BJ (cell line): Measurements from ENCODE around the gene STIM1. TPM values are rescaled to one million over a fixed set of nuclear protein-coding genes. Genes with fewer than 3 reads are reported as not detected.
"Not testable (repeated sequence)": the region's sequence is repeated elsewhere in the genome, so short reads cannot be mapped to it uniquely, and the experiment has no call there.

Source experiments
- CTCF ChIA-PET: fragments of 350-600 bp; formaldehyde crosslinking; extraction: SDS; loops from one replicate; lab custom pipeline; 2021; ENCODE audit warnings: antibody characterized with exemption, inconsistent platforms; lab: Yijun Ruan, JAX
- POLR2A ChIA-PET: fragments of 300-600 bp; sonication (Branson Sonifier 250); formaldehyde crosslinking; extraction: SDS; loops from one replicate; lab custom pipeline; 2021; ENCODE audit warnings: antibody characterized with exemption; lab: Charles Lee
- DNase-seq: peaks from one replicate; pipeline ENCODE4 v3.0.0-alpha.2; 2011; ENCODE audit warnings: low read depth
- H3K27me3 ChIP-seq: 2 replicates; pipeline ENCODE4 v1.6.0; 2011; ENCODE audit warnings: low read length; ENCODE audit not compliant: control insufficient read depth, insufficient read depth
- H3K36me3 ChIP-seq: 2 replicates; pipeline ENCODE4 v1.5.1; 2011; ENCODE audit warnings: low read length; ENCODE audit not compliant: control insufficient read depth, insufficient read depth
- H3K4me3 ChIP-seq: 2 replicates; pipeline ENCODE4 v1.5.1; 2011; ENCODE audit warnings: low read depth, mild to moderate bottlenecking, control low read depth, low read length
- polyA plus RNA-seq: library from polyadenylated mRNA; depleted of rRNA; stranded (reverse); fragments of >200 nt; gene quantifications from 2 replicates; pipeline ENCODE4 v1.2.3, GENCODE V29; 2011; rRNA removed
- small RNA-seq: library from RNA; depleted of rRNA; stranded (forward); fragments of <200 nt; gene quantifications from one replicate; pipeline ENCODE3, GENCODE V24; 2012; ENCODE audit warnings: low replicate concordance, low read depth; ENCODE audit not compliant: insufficient read length
- TF ChIP-seq, protein P1 (sequence below): IDR thresholded peaks from 2 replicates; pipeline ENCODE4 v1.5.1; 2011; ENCODE audit warnings: low read depth, mild to moderate bottlenecking, control low read depth, inconsistent platforms, low read length, moderate library complexity; ENCODE audit not compliant: insufficient read depth

Gene STIM1
- polyA plus RNA-seq, 1 experiment, result 54.6 TPM

- POLR2A ChIA-PET, result no interaction called here
- H3K4me3 ChIP-seq, result no peak overlapping the region
- no peak for DNase-seq
- CTCF ChIA-PET, result no interaction called here
- H3K27me3 ChIP-seq, result no peaks in the 10 kb centered on the region
- H3K36me3 ChIP-seq, result peaks cover 3% of the 10 kb centered on the region; the same call in 1 of the 2 replicates
- TF ChIP-seq, protein P1, sequence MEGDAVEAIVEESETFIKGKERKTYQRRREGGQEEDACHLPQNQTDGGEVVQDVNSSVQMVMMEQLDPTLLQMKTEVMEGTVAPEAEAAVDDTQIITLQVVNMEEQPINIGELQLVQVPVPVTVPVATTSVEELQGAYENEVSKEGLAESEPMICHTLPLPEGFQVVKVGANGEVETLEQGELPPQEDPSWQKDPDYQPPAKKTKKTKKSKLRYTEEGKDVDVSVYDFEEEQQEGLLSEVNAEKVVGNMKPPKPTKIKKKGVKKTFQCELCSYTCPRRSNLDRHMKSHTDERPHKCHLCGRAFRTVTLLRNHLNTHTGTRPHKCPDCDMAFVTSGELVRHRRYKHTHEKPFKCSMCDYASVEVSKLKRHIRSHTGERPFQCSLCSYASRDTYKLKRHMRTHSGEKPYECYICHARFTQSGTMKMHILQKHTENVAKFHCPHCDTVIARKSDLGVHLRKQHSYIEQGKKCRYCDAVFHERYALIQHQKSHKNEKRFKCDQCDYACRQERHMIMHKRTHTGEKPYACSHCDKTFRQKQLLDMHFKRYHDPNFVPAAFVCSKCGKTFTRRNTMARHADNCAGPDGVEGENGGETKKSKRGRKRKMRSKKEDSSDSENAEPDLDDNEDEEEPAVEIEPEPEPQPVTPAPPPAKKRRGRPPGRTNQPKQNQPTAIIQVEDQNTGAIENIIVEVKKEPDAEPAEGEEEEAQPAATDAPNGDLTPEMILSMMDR, result no peak
These were observed 271.9 kb downstream of the STIM1 start for GRCh38 chr11:4127357-4127756.

DNA sequence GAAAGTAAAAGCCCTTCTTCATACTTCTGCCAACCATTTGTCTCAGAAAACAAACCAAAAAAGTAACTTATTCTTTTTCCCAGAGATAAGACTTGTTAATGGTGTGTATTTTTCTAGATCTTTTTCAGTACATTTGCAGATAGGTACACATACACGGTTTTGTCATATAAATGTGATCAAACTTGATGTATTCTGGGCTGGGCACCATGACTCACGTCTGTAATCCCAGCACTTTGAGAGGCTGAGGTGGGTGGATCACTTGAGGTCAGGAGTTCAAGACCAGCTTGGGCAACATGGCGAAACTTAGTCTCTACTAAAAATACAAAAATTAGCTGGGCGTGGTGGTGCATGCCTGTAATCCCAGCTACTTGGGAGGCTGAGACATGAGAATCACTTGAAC lies 274.8 kb downstream of the STIM1 start:
- H3K4me3 ChIP-seq, DNase-seq, H3K36me3 ChIP-seq, CTCF ChIA-PET, H3K27me3 ChIP-seq, POLR2A ChIA-PET: not testable (repeated sequence)

DNA sequence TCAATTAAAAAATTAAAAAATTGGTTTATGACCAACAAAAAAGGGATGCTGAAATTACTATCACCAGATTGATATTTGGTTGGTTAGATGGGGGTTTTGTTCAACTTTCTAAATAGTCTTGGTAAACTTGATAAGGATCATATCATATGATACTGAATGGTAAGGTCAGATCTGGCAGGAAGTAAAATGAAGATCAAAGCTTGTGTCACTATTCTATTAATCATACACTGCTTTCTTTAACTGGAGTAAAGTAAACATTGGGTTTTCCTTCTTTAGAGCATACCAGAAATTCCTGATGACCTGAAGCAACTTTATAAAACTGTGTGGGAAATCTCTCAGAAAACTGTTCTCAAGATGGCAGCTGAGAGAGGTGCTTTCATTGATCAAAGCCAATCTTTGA lies 279.3 kb downstream of the STIM1 start:
- ChIA-PET CTCF (interaction anchor here (0.7 to 1.2 kb wide), 2 partner anchors 53 to 281 kb away, joined by 3 read pairs; no protein-coding TSS in a partner anchor), POLR2A (no interaction called here)
- no peaks in the 10 kb centered on the region for H3K27me3 ChIP-seq
- DNase-seq, result peak; percentile 37
- H3K36me3 ChIP-seq, result peaks cover 2% of the 10 kb centered on the region
- H3K4me3 ChIP-seq, result no peak overlapping the region
- TF ChIP-seq, protein P1, result no peak

DNA sequence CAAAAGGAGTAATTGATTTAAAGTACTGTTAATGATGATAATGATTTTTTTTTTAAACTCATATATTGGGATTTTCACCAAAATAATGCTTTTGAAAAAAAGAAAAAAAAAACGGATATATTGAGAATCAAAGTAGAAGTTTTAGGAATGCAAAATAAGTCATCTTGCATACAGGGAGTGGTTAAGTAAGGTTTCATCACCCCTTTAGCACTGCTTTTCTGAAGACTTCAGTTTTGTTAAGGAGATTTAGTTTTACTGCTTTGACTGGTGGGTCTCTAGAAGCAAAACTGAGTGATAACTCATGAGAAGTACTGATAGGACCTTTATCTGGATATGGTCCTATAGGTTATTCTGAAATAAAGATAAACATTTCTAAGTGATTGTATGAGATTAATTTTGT lies 283.0 kb downstream of the STIM1 start:
- TF ChIP-seq, protein P1, result no peak
- no peak for DNase-seq
- ChIA-PET POLR2A (no interaction called here), CTCF (no interaction called here)
- no peaks in the 10 kb centered on the region for H3K27me3 ChIP-seq
- peaks cover 2% of the 10 kb centered on the region for H3K36me3 ChIP-seq
- H3K4me3 ChIP-seq, result no peak overlapping the region

- H3K4me3 ChIP-seq, result no peak overlapping the region
- ChIA-PET POLR2A (no interaction called here), CTCF (no interaction called here)
- TF ChIP-seq, protein P1, result no peak
- DNase-seq, result no peak
- no peaks in the 10 kb centered on the region for H3K27me3 ChIP-seq
- H3K36me3 ChIP-seq, result peaks cover 2% of the 10 kb centered on the region
These were observed 284.7 kb downstream of the STIM1 start for GRCh38 chr11:4140067-4140636.

Small RNAs within 50 kb of the gene (small RNA-seq; reads per million reads assigned to genes)
- not detected for gene AC087441.2
- not detected for gene RF00409
- not detected for gene RPS29P20

Other genes with a start within 250 kb of the STIM1 start
- 0.28 and 0.38 TPM in 2 replicates for gene ART5, start 213.7 kb upstream of the STIM1 start, polyA plus RNA-seq
- gene ART1, start 210.5 kb upstream of the STIM1 start, polyA plus RNA-seq, result not detected in 2 replicates
- 0.49 and 0.63 TPM in 2 replicates for gene CHRNA10, start 184.3 kb upstream of the STIM1 start, polyA plus RNA-seq
- 103 and 145 TPM in 2 replicates for gene NUP98, start 58.1 kb upstream of the STIM1 start, polyA plus RNA-seq
- gene PGAP2, start 47.1 kb upstream of the STIM1 start, polyA plus RNA-seq, result 22.3 and 34.9 TPM in 2 replicates
- 61.2 and 96.8 TPM in 2 replicates for gene RHOG, start 14.7 kb upstream of the STIM1 start, polyA plus RNA-seq
- 68.9 and 86.5 TPM in 2 replicates for gene RRM1, start 239.1 kb downstream of the STIM1 start, polyA plus RNA-seq